ENCODE data around the gene ELF3. TPM values are rescaled to one million over a fixed set of nuclear protein-coding genes. Genes with fewer than 3 reads are reported as not detected.

Gene ELF3
- total and polyA plus RNA-seq, 2 of the 13 experiments (the other 11 are each of a cell fraction or from before 2014, with no cell fraction given), result 11.5 to 55.1 TPM

DNA sequence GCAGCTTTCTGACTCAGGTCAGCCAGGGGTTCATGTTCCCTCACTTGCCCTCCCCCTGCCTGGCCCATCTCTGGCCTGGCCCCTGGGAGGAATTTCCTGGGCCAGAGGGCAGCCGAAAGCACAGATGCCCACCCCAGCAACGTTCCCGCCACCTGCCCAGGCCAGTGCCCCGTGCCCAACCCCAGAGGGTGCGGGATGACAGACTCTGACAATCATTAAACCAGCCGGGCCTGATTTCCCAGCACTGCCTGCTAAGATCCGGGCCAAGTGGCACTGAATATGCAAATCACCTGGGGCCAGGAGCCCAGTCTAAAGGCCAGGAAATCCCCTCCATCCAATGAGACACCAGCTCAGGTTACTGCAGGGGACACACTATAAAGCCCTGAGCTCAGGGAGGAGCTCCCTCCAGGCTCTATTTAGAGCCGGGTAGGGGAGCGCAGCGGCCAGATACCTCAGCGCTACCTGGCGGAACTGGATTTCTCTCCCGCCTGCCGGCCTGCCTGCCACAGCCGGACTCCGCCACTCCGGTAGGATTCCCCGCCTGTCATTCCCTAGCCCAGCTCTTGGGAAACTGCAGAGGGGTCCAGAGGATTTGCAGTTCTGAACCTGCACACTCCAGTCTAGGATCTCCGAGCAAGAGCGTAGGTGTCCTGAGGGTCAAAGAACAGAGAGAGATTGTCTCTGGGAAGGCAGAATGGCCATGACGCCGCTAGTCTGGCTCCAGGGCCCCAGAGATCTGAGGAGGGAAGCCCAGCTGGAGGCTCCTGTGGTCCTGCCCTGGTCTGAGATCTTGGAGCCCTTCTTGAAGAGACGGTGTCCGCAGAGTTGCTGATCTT, at the start of gene ELF3 (continued):
- TF ChIP-seq REPIN1 (CRISPR knock-in tag; IDR thresholded peaks at IDR 0.05; ENCODE audit: borderline replicate concordance, low read depth) (peak; percentile 60; the same call in 1 of the 2 replicates), ISL2 (CRISPR knock-in tag; IDR thresholded peaks at IDR 0.05) (0 out of 2 replicates have a peak, but pooled peaks have one; percentile 20), RXRB (CRISPR knock-in tag; IDR thresholded peaks at IDR 0.05; ENCODE audit: borderline replicate concordance) (peak; percentile 64), MBD4 (IDR thresholded peaks at IDR 0.05; ENCODE audit: borderline replicate concordance, low read length) (no peak), KDM1A (CRISPR knock-in tag; IDR thresholded peaks at IDR 0.05) (no peak), JUNB (CRISPR knock-in tag; IDR thresholded peaks at IDR 0.05; ENCODE audit: borderline replicate concordance) (no peak), ZKSCAN8 (CRISPR knock-in tag; IDR thresholded peaks at IDR 0.05; ENCODE audit: borderline replicate concordance) (peak; percentile 82; the same call in 1 of the 2 replicates), SOX6 (IDR thresholded peaks at IDR 0.05) (no peak), SOX6 (CRISPR knock-in tag; IDR thresholded peaks at IDR 0.05) (peak; percentile 61; the same call in 1 of the 2 replicates), ZNF232 (CRISPR knock-in tag; IDR thresholded peaks at IDR 0.05; ENCODE audit: borderline replicate concordance) (no peak), SCMH1 (CRISPR knock-in tag; IDR thresholded peaks at IDR 0.05; ENCODE audit: borderline replicate concordance) (no peak), CREM (IDR thresholded peaks at IDR 0.05) (peak; percentile 41; the same call in 1 of the 2 replicates), CREM (CRISPR knock-in tag; IDR thresholded peaks at IDR 0.05) (no peak), KMT2B (CRISPR knock-in tag; IDR thresholded peaks at IDR 0.05) (no peak), TARDBP (CRISPR knock-in tag; IDR thresholded peaks at IDR 0.05) (peak; percentile 55; the same call in 1 of the 2 replicates), ZFY (CRISPR knock-in tag; IDR thresholded peaks at IDR 0.05) (peak; percentile 58), ZNF451 (CRISPR knock-in tag; IDR thresholded peaks at IDR 0.05) (no peak; the same call in 1 of the 2 replicates), IRX3 (CRISPR knock-in tag; IDR thresholded peaks at IDR 0.05; ENCODE audit: borderline replicate concordance, low read depth) (no peak)
- TF ChIP-seq, protein P1, sequence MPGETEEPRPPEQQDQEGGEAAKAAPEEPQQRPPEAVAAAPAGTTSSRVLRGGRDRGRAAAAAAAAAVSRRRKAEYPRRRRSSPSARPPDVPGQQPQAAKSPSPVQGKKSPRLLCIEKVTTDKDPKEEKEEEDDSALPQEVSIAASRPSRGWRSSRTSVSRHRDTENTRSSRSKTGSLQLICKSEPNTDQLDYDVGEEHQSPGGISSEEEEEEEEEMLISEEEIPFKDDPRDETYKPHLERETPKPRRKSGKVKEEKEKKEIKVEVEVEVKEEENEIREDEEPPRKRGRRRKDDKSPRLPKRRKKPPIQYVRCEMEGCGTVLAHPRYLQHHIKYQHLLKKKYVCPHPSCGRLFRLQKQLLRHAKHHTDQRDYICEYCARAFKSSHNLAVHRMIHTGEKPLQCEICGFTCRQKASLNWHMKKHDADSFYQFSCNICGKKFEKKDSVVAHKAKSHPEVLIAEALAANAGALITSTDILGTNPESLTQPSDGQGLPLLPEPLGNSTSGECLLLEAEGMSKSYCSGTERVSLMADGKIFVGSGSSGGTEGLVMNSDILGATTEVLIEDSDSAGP (CRISPR knock-in tag; IDR thresholded peaks at IDR 0.05; ENCODE audit: borderline replicate concordance), result peak; percentile 53; the same call in 1 of the 2 replicates
- TF ChIP-seq, protein P2, sequence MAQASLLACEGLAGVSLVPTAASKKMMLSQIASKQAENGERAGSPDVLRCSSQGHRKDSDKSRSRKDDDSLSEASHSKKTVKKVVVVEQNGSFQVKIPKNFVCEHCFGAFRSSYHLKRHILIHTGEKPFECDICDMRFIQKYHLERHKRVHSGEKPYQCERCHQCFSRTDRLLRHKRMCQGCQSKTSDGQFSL (CRISPR knock-in tag; IDR thresholded peaks at IDR 0.05), result no peak
- TF ChIP-seq, protein P3, sequence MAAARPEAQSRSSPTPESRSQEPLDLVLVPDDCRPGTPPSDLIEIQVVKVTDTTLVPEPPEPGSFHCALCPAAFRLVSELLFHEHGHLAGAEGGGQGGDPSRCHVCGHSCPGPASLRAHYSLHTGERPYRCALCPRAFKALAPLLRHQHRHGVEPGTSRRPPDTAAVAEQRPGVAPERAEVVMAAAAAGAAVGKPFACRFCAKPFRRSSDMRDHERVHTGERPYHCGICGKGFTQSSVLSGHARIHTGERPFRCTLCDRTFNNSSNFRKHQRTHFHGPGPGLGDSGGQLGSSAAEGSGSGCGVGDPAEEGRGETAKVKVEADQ (CRISPR knock-in tag; IDR thresholded peaks at IDR 0.05; ENCODE audit: borderline replicate concordance), result peak; percentile 28; the same call in 1 of the 2 replicates
- TF ChIP-seq, protein P4, sequence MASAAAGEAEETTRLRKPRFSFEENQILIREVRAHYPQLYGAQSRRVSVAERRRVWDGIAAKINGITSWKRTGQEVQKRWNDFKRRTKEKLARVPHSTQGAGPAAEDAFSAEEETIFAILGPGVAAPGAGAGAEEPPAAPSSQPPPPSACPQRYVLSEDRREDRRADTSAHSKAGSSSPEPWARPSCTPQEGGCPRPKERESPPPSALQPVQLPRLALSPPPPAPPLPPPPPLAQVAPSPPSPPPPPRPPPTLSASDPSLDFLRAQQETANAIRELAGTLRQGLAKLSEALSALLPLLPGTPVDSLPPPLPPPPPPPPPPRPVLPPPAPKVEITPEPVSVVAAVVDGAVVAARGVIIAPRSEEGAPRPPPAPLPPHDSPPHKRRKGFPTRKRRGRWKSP (CRISPR knock-in tag; IDR thresholded peaks at IDR 0.05), result peak; percentile 63; the same call in 1 of the 2 replicates
- TF ChIP-seq, protein P5, sequence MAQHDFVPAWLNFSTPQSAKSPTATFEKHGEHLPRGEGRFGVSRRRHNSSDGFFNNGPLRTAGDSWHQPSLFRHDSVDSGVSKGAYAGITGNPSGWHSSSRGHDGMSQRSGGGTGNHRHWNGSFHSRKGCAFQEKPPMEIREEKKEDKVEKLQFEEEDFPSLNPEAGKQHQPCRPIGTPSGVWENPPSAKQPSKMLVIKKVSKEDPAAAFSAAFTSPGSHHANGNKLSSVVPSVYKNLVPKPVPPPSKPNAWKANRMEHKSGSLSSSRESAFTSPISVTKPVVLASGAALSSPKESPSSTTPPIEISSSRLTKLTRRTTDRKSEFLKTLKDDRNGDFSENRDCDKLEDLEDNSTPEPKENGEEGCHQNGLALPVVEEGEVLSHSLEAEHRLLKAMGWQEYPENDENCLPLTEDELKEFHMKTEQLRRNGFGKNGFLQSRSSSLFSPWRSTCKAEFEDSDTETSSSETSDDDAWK (CRISPR knock-in tag; IDR thresholded peaks at IDR 0.05), result no peak
